Occipital lobe (tissue), 2 donors: ENCODE results near the gene RAI1. TPM values are rescaled to one million over a fixed set of nuclear protein-coding genes. Genes with fewer than 3 reads are reported as not detected.
A peak's percentile ranks its signal among the peaks of the same experiment; 100 is the strongest.
"Not testable (repeated sequence)": the region's sequence is repeated elsewhere in the genome, so short reads cannot be mapped to it uniquely, and the experiment has no call there.

Experiments used
- DNase-seq: peaks from one replicate; lab custom pipeline; 2025; lab: John Stamatoyannopoulos, UW
- total RNA-seq: library from RNA; depleted of rRNA; stranded (reverse); fragments of >200 nt; gene quantifications from one replicate; pipeline ENCODE4 v1.2.3, GENCODE V29; 2014

RAI1 gene
- 14.3 TPM for total RNA-seq

- peak; percentile 56 for DNase-seq
Measured at GRCh38 chr17:17681187-17681743, at the start of gene RAI1. Gene RAI1, plus strand, starts transcription at chr17:17681458. Its CDS starts 111,491 bp downstream, at chr17:17792949.

GRCh38 chr17:17632690-17633089 lies 48.6 kb upstream of the RAI1 start:
- not testable (repeated sequence) for DNase-seq

- DNase-seq: no peak
Measured at GRCh38 chr17:17633310-17633709, 47.9 kb upstream of the RAI1 start.

GRCh38 chr17:17635126-17635525 lies 46.1 kb upstream of the RAI1 start:
- DNase-seq: no peak

- DNase-seq: not testable (repeated sequence)
Measured at GRCh38 chr17:17635537-17636271, 45.6 kb upstream of the RAI1 start.

- no peak for DNase-seq
Measured at GRCh38 chr17:17636272-17636885, 44.9 kb upstream of the RAI1 start.

GRCh38 chr17:17638467-17638866 lies 42.8 kb upstream of the RAI1 start:
- DNase-seq: no peak

- DNase-seq: not testable (repeated sequence)
Measured at GRCh38 chr17:17639661-17640270, 41.5 kb upstream of the RAI1 start.

- peak; percentile 74 for DNase-seq
Measured at GRCh38 chr17:17641621-17642409, 39.4 kb upstream of the RAI1 start.

- not testable (repeated sequence) for DNase-seq
Measured at GRCh38 chr17:17645148-17645547, 36.1 kb upstream of the RAI1 start.

GRCh38 chr17:17645961-17646360 lies 35.3 kb upstream of the RAI1 start:
- no peak for DNase-seq

- DNase-seq: no peak
Measured at GRCh38 chr17:17647524-17648178, 33.6 kb upstream of the RAI1 start.

- no peak for DNase-seq
Measured at GRCh38 chr17:17648762-17649161, 32.5 kb upstream of the RAI1 start.

GRCh38 chr17:17650959-17651358 lies 30.3 kb upstream of the RAI1 start:
- DNase-seq: no peak

GRCh38 chr17:17653343-17653742 lies 27.9 kb upstream of the RAI1 start:
- DNase-seq: no peak

- no peak for DNase-seq
Measured at GRCh38 chr17:17659340-17659739, 21.9 kb upstream of the RAI1 start.

GRCh38 chr17:17661134-17661533 lies 20.1 kb upstream of the RAI1 start:
- no peak for DNase-seq

- no peak for DNase-seq
Measured at GRCh38 chr17:17661834-17662385, 19.3 kb upstream of the RAI1 start.

- DNase-seq: peak; percentile 57
Measured at GRCh38 chr17:17663160-17664063, 17.8 kb upstream of the RAI1 start.

- no peak for DNase-seq
Measured at GRCh38 chr17:17664064-17664452, 17.2 kb upstream of the RAI1 start.
